ENCODE results near the gene NEDD1. TPM values are rescaled to one million over a fixed set of nuclear protein-coding genes. Genes with fewer than 3 reads are reported as not detected.

Gene NEDD1
- total and polyA plus RNA-seq, 10 of the 15 experiments (the other 5 are each of a cell fraction or from before 2014, with no cell fraction given), result 15.9 to 52.6 (median 28.7) TPM

- TF ChIP-seq SP1 (IDR thresholded peaks at IDR 0.05; ENCODE audit: low read depth, low read length) (no peak), CUX1 (IDR thresholded peaks at IDR 0.05; ENCODE audit: insufficient replicate concordance, low read depth, low read length) (no peak), RAD51 (IDR thresholded peaks at IDR 0.05) (no peak), SMC3 (IDR thresholded peaks at IDR 0.05; ENCODE audit: borderline replicate concordance, low read length) (no peak), HCFC1 (IDR thresholded peaks at IDR 0.05; ENCODE audit: low read length) (no peak), NKRF (conservative IDR thresholded peaks at IDR 0.05) (no peak)
These were observed 16.7 kb upstream of the NEDD1 start (continued) for GRCh38 chr12:96890331-96890730.
